CD4-positive, alpha-beta T cell treated with Interleukin-12 subunit alpha and Interleukin-12 subunit beta, for 1 hour (primary cell): ENCODE measurements around the gene BMPER.

ENCODE experiments used
- DNase-seq: peaks from one replicate; pipeline ENCODE4 v3.0.0-alpha.2; 2020

The BMPER gene

GRCh38 chr7:33905389-33906032 is at the start of gene BMPER:
BMPER (plus strand) TSS chr7:33905539; CDS start chr7:33905614, 75 bp downstream.
- no peak for DNase-seq

- no peak for DNase-seq
These were observed 43.4 kb upstream of the BMPER start for GRCh38 chr7:33861947-33862346.

DNA sequence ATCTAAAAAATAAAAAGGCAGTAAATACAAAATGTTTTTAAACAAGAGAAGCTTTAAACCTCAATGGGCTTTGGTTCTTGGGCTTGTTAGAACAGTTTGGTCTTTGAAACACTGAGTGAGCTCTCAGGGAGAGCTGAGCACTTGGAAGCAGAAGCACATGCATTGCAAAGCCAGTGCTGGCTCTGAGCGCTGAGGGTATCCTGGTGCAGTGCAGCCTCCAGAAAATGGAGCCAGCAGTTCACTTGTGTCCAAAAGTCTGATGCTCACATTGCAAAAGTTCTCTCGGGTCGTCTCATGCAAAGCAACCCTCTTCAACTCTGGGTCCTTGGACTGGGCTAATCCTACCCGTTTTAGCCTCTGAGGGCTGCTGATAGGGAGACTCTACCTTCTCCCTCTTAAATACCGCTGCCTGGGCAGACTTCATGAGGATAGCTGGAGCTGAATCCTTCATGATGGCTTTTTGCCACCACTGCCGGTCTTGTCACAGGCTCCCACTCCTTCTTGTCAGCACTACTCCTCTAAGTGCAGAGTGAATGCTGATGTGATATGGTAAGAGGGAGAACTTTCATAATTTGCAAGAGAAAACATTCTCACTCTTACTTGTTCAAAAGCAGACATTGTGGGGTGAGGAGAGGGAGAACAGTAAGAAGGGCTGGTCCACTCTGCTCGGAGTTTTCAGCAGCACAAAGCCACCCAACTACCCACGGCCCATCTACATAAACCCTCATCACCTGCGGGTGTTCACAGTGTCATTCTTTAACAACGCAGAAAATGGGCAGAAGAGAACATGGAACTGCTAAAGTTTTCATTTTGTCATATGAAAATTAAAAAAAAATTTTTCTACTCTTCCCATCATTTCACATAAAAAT is 42.2 kb upstream of the BMPER start:
- no peak for DNase-seq

DNA sequence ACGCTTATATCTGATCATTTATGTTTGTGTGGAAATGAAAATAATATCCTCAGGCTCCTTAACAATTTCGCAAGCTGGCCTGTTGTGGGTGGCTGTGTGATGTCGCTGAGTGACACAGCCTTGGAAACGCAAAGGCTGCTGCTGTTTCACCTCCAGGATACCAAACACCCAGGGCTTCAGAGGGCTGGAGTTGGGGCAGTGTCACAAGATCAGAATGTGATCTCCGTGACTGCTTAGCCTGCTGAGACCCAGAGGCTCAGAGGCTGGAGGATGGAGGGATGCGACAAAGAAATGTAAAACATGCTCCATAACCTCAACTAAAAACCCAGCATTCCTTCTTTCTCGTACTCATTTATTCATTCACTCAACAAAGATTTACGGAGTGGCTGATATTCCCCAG is 37.2 kb upstream of the BMPER start:
- DNase-seq: no peak

DNA sequence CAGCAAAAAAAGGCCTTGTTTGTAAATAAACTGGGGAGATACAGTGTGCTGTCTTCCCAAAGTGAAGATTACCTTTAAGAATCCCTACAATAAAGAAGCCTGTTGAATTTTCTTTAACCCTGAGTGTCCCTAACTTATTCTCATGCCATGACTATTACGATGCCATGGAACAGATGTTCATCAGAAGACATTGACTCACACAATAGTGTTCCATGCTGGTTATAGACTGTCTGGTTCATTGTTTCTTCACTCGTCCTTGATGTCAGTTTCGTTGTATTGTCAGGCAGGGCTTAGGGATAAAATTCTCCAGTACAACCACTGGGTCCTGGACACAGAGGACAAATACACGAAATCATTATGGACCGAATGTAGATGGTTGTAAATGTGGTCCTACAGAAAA is 36.2 kb upstream of the BMPER start:
- no peak for DNase-seq

GRCh38 chr7:33870120-33870519 is 35.2 kb upstream of the BMPER start:
- no peak for DNase-seq

DNA sequence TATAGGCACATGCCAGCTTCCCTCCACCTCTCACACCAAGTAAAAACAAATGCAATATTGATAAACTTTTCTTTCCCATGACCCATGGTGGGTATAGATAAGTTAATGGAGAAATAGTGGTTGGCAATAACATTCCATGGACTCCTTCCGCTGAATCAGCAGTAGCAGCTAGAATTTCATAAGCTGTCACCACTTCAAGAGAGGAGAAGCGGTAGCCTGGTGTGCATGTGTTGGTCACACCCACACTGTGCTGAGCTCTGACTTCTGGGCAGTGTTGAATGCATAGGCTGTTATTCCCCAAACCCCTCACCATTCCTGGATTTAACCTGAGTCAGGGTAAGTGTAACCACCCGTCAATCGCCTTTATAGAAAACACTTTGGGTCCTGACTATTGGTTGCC is 32.5 kb upstream of the BMPER start:
- DNase-seq: no peak

DNA sequence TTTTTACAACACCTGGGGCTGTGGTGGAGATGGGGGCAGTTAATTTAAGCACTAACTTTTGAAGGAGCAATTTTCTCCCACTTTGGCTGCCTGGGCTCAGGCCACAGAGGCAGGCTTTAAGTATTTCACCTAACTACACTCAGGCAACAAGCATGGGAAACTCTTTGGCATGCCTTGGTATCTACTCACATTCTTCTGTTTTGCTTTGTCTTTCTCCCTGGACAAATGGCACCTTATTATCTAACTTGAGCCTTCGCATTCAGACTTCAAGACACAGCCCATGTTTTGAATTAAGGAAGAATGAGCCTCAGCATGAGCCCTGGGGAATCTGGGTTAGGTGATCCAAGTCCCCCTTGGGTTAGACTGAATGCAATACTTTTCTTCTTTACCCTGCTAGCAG is 31.8 kb upstream of the BMPER start:
- no peak for DNase-seq

DNA sequence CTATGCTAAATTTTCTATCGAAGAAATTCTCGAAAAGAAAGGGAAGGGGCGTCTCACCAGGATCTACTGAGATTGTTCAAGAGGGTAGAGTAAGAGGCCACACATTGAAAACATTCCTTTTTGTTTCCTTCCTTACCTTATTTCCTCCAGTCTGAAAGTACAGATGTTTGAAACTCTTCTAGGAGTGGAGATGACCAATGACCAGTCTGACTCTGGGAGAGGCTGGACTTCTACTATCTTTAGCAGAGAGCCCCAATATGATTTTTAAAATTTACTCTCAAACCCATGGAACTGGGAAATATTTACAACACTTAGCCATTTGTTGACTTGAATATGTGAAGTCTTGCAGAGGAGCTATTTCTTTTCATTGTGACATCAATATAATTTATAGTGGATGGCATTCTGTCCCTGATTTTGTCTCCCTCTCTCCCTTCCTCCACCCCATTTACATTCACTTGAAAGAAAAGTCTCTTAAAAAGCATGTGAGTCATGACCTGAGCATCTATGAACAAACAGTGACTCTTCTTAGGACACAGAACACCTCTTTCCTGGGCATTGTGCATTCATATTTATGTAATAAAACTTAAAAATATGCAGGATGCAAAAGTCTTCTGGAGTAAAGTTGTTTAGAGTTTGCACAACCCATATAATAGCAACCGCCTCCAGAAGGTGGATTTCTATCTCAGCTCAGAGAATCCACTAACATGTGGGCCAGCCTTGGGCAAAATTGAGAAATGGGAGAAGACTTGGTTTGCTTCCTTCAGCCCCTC is 31.2 kb upstream of the BMPER start:
- no peak for DNase-seq

GRCh38 chr7:33874943-33875342 is 30.4 kb upstream of the BMPER start:
- no peak for DNase-seq

GRCh38 chr7:33876596-33877274 is 28.6 kb upstream of the BMPER start:
- DNase-seq: no peak

- DNase-seq: no peak
These were observed 24.6 kb upstream of the BMPER start for GRCh38 chr7:33880787-33881186.

DNA sequence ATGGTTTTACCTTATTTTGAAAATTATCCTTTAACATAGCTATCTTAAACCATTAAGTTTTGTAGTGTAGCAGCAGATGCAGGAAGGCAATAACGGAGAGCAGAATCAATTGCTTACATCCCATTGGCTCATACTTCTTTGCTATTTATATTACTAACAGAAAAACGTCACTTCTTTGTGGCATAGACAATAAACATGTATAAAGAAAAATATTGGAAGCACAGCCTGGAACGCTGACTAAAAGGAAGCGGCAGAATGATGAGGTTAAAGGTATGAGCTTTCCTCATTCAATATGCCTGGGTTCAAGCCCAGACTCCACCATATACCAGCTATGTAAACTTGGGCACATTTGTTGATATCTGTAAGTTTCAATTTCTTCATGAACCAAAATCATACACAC is 24.0 kb upstream of the BMPER start:
- DNase-seq: no peak

GRCh38 chr7:33882040-33882837 is 23.1 kb upstream of the BMPER start:
- no peak for DNase-seq

DNA sequence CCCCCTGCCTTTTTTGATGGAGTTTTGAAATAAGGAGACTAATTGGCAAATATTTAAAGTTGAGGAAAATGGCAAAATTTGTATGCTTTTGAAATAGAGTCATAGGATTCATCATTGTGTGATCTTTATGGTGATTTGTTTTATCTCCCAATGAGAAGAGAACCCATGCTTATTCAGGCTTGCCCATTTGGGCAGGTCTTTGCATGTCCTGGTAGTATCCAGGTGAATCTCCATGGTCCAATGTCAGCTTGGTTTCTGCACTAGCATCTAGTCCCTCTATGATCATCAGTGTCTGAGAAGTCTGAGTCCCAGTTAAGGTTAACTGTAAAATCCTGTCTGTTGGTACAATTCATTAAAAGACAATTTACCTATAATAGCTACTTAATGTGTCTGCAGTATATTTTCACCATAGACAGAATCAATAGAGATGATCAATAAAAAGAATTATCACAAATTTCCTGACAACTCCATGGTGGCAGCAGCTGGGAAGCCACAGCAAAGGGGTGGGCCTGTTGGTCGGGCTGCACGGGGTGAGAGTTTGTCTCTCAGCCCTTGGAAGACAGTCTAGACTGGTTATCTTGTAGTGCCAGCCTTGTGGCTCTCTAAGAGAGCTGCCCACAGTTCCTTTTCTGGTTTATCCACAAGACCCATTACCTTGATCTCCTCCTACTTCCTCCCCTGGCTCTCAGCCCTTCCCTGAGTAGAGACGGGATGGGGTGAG is 22.2 kb upstream of the BMPER start:
- DNase-seq: no peak

DNA sequence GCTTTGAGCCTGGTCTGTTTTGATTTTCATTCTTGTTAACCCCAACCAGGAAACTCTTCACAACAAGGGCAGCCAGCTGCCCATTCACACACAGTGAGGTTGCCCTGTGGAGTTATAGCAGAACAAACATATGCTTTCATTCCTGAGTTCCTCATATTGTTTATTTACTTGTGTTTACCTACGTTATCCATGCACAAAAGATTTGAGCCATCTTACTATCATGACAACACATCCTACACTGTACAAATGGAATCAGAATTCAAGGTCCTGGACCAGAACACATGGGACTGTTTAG is 21.7 kb upstream of the BMPER start:
- no peak for DNase-seq

DNA sequence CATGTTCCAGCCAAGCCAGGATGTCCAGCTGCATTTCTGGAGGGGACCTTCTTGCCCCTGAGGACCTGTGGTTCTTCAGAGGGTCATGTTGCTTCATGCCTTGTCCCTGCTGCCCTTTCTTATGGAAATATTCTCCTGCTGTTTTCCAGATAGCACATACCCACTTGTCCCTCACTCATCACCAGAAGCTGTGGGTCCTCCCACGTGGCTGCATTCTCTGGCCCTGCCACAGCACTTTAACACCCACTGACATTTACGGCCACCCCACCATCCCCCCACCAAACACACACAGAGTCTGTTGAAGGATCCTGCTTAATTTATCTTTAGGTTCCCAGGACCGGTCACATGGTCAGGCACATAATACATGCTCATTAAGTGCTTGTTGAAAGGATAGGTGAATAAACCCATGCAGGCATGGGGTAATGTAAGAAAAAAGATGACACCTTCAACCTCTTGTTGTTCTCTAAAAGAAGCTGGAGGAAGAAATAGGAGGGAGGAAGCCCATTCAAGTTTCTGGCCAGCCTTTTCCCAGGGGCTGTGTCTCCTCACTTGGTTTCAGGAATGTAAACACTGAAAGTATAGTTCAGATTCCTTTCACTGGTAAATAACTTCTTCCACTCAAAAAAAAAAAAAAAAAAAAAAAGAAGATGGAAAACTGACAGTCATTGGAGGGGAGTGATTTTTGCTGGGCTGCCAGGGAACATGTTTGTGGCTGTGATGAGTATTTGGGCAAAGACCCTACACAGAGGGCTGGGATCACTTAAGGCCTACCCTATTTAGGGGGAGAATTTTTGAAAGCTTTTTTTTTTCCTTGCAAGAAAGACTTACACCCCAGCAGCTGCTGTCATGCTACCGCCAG is 19.8 kb upstream of the BMPER start:
- DNase-seq: no peak

- no peak for DNase-seq
These were observed 19.2 kb upstream of the BMPER start for GRCh38 chr7:33886149-33886623.

DNA sequence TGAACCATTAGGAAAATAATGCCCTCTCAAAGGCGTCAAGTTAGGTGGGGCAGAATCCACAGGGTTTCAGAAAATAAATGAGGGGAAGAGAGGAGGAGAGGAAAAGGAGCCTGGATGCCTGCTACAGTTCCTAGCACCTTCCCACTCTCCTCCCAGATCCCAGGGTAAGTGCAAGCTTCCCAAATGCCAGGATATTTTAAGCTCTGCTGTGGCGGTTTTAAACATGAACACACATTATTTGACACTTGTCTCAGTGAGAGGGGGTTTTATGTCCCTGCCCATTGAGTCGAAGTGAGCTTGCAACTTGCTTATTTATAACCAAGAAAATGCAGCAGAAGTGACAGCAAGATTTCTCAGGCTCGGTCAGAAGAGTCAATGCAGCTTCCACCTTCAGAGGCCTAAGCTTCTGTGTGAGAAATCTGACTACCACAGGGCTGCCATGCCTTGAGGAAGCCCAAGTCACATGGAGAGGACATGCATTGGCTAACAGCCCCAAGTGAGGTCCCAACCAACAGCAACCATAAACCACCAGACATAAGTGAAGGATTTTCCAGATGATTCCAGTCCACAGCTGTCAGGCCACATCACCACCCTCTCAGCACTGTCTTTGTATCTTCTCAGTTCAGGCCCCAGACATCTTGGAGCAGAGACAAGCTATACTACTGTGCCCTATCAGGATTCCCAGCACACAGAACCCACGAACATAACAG is 17.9 kb upstream of the BMPER start:
- no peak for DNase-seq

GRCh38 chr7:33888166-33888565 is 17.2 kb upstream of the BMPER start:
- DNase-seq: no peak
